GM13977 (cell line): ENCODE results near the gene TULP4.

Experiments used
- DNase-seq: peaks from one replicate; pipeline ENCODE4 v3.0.0; 2012; ENCODE audit warnings: low spot score
- in situ Hi-C: fragments of 300-500 bp; cut with MboI; formaldehyde crosslinking; loops from one replicate; pipeline ENCODE4 v1.12.0; 2022; ENCODE audit warnings: low sequenced_read_pairs, low pct_unique_long_range_greater_than_20kb, mixed read lengths, inconsistent platforms; ENCODE audit not compliant: unreplicated experiment
- TF ChIP-seq, protein P1 (sequence below): IDR thresholded peaks from 2 replicates; pipeline ENCODE4 v1.5.1; 2012; ENCODE audit warnings: mild to moderate bottlenecking, control low read depth; ENCODE audit not compliant: insufficient read depth; ENCODE audit errors: extremely low read depth, missing control alignments

The TULP4 gene

DNA sequence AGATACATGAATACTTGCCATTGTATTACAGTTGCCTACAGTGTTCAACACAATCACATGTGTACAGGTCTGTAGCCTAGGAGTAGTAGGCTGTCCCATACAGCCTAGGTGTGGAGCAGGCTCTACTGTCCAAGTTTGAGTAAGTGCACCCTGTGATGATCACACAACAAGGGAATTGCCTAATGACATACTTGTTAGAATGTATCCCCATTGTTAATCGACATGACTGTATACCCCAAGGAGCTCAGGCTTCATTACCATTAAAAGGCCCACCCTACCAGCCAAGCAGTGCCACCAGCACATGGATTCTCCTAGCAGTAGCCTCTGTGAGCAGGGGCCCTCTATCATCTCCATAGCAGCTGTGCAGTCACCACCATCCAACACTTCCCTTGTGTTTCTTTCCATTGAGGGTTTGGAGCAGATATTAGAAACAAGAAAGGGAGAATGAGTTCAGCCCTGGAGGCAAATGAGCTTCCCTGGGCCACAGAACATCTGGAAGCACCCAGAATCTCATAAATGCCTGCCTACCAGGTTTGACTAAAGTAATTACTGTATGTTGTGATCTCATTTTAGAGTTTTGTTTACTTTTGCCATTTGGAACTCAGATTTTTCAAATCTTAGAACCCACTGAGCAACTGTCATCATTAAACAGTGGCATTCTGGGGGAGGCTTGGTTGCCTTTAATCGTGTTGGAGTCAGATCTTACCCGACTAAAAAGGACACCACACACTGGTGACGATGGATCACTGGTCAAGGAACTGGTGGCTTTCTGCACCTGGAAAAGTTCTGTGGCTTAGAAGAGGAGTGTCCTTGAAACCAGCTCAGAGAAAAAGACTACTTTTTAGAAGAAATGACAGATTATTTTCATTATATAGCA is 104.9 kb downstream of the TULP4 start:
- in situ Hi-C loops = no loop called here
- TF ChIP-seq, protein P1, sequence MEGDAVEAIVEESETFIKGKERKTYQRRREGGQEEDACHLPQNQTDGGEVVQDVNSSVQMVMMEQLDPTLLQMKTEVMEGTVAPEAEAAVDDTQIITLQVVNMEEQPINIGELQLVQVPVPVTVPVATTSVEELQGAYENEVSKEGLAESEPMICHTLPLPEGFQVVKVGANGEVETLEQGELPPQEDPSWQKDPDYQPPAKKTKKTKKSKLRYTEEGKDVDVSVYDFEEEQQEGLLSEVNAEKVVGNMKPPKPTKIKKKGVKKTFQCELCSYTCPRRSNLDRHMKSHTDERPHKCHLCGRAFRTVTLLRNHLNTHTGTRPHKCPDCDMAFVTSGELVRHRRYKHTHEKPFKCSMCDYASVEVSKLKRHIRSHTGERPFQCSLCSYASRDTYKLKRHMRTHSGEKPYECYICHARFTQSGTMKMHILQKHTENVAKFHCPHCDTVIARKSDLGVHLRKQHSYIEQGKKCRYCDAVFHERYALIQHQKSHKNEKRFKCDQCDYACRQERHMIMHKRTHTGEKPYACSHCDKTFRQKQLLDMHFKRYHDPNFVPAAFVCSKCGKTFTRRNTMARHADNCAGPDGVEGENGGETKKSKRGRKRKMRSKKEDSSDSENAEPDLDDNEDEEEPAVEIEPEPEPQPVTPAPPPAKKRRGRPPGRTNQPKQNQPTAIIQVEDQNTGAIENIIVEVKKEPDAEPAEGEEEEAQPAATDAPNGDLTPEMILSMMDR = no peak
- no peak for DNase-seq

DNA sequence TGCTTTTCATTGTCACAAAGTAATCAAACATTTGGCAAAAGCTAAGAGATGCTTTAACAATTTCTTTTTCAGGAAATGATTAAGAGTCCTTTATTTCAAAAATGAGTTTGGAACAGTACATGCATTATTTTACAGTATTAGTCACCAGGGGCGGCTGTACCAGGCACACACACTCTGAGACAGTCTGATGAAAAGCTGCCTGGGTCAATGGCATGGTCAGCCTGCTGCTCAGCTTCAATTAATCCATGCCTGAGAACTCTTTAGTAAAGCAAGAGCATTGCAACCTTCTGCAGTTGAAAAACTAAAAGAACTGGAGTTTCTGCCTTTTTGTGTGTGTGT is 105.5 kb downstream of the TULP4 start:
- TF ChIP-seq, protein P1 = no peak
- DNase-seq = no peak
- in situ Hi-C loops = no loop called here

DNA sequence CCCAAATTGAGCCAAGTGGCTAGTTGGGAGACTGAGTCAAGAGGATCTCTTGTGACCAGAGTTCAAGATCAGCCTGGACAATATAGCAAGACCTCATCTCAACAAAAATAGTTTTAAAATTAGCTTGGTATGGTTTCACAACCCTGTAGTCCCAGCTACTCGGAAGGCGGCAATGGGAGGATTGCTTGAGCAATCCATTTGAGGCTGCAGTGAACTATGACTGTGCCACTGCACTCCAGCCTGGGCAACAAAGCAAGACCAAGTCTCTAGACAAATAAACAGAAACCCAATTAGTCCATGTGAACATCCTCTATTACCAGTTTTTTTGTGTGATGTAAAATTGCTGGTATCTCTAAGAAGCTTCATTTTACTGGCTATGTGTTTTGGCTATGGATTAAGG is 106.2 kb downstream of the TULP4 start:
- DNase-seq = no peak
- TF ChIP-seq, protein P1 = no peak
- in situ Hi-C loops = no loop called here

DNA sequence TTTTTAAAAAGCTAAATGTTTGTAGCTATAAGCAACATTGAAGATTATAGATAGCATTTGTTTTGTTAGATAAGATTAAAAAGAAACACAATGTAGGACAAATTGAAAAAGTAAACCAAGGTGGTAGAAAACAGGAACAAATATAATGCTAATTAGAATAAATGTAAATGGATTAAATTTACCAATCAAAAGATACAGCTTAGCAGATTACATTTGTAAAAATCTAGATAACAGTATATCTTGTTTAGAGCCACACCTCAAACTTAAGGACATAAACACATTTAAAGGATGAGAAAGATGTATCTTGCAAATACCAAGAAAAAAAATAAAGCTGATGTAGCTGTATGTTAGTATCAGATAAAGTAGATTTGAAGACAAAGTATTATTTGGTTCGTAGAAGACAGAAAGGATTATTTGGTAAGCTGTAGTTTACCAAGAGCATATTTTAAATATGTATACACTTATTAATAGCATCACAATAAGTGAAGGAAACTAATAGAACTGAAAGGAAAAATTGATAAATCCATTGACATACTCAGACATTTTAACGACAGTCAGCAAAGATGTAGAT is 107.2 kb downstream of the TULP4 start:
- no peak for DNase-seq
- TF ChIP-seq, protein P1 = no peak
- in situ Hi-C loops = no loop called here

DNA sequence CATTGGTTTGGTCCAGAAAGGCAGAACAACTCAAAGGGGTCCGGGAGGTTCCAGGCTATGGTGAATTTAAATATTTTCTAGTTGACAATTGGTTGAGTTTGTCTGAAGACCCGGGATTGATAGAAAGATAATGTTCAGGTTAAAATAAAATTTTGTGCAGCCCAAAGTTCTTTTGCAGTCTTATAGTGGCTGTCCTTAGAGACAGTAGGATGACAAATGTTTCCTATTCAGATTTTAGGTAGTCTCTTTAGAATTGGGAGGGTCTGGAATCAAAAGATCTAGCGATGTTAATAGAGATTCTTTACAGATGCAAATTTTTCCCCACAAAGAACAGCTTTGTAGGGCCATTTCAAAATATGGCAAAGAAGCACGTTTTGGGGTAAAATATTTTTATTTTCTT is 109.1 kb downstream of the TULP4 start:
- in situ Hi-C loops = no loop called here
- no peak for DNase-seq
- TF ChIP-seq, protein P1 = no peak

DNA sequence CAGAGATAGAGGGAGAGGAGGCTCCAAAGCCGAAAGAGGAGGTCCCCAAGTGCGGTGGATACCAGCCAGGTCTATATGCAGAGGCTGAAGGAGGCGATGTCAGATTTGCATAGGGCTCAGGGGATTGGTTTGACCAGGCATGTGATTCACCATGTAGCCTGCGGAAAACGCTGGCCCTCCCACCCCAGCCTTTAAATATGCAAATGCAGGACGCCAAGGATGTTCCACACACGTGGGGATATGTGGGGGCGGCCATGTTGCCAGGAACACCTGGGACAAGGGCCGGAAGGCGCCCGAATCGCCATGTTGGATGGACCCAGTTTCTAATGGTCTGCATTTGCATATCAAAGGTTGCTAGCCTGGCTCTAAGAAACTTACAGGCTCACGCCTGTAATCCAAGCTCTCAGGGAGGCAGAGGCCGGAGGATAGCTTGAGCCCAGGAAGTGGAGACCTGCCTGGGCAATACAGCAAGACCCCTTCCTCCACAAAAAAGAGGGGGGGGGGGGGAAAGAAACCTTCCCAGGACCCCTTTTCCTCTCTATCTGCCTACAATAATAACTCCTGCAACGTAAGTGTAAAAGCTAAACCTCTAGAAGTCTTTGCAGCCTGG is 110.5 kb downstream of the TULP4 start:
- in situ Hi-C loops = no loop called here
- DNase-seq = no peak
- TF ChIP-seq, protein P1 = no peak
